SK-N-SH (cell line): Measurements from ENCODE around the gene PTTG1IP.

Experiments used
- CTCF ChIP-seq: fragments of 200-600 bp; sonication (generic); IDR thresholded peaks from 2 replicates; pipeline ENCODE4 v1.6.1; 2017; ENCODE audit warnings: antibody characterized with exemption, mild to moderate bottlenecking, moderate library complexity
- ELF1 ChIP-seq: IDR thresholded peaks from 2 replicates; pipeline ENCODE4 v1.4.0; 2012
- EP300 ChIP-seq, 2 experiments: IDR thresholded peaks; 2 replicates each; pipeline versions ENCODE4 v1.4.0 to v1.6.1; 2012; ENCODE audit warnings: borderline replicate concordance in 1 of 2, low read depth in 1 of 2, low read length in 1 of 2
- GABPA ChIP-seq: IDR thresholded peaks from 2 replicates; pipeline ENCODE4 v1.4.0; 2012; ENCODE audit warnings: low read depth, mild to moderate bottlenecking
- POLR2AphosphoS5 ChIP-seq: IDR thresholded peaks from 2 replicates; pipeline ENCODE4 v1.6.1; 2012; ENCODE audit warnings: low read depth, low read length
- RAD21 ChIP-seq: IDR thresholded peaks from 2 replicates; pipeline ENCODE4 v1.6.1; 2012; ENCODE audit warnings: mild to moderate bottlenecking, low read length
- TAF1 ChIP-seq: IDR thresholded peaks from 2 replicates; pipeline ENCODE4 v1.6.1; 2012; ENCODE audit warnings: low read depth, mild to moderate bottlenecking, low read length, moderate library complexity, borderline replicate concordance
- ZBTB33 ChIP-seq: IDR thresholded peaks from 2 replicates; pipeline ENCODE4 v1.4.0; 2012; ENCODE audit warnings: low read depth, borderline replicate concordance

GRCh38 chr21:44855572-44855971, 17.9 kb downstream of the PTTG1IP start:
- TF ChIP-seq RAD21 = no peak
- no peak for TF ChIP-seq CTCF
- TF ChIP-seq TAF1 = no peak
- TF ChIP-seq GABPA = no peak
- no peak for TF ChIP-seq POLR2AphosphoS5
- no peak for TF ChIP-seq ZBTB33
- no peak for TF ChIP-seq ELF1
- TF ChIP-seq EP300 (IDR thresholded peaks at IDR 0.05; ENCODE audit: borderline replicate concordance in 1 of 2, low read depth in 1 of 2, low read length in 1 of 2) = no peak
